MG63 (cell line): ENCODE results near the gene PTMA. TPM values are rescaled to one million over a fixed set of nuclear protein-coding genes. Genes with fewer than 3 reads are reported as not detected.

Experiments
- DNase-seq: peaks from one replicate; pipeline ENCODE4 v3.0.0-alpha.2; 2020
- H3K27me3 ChIP-seq: fragments of 250-450 bp; sonication (Bioruptor Pico); 2 replicates; pipeline ENCODE4 v1.5.1; 2020; ENCODE audit warnings: mild to moderate bottlenecking, moderate library complexity
- H3K36me3 ChIP-seq: fragments of 250-450 bp; sonication (Bioruptor Pico); 2 replicates; pipeline ENCODE4 v1.5.1; 2020; ENCODE audit warnings: mild to moderate bottlenecking, moderate library complexity
- H3K4me3 ChIP-seq: fragments of 250-450 bp; sonication (Bioruptor Pico); 2 replicates; pipeline ENCODE4 v1.5.1; 2020; ENCODE audit warnings: mild to moderate bottlenecking, moderate library complexity
- H3K9me3 ChIP-seq: fragments of 250-450 bp; sonication (Bioruptor Pico); 2 replicates; pipeline ENCODE4 v1.5.1; 2020; ENCODE audit warnings: mild to moderate bottlenecking, moderate library complexity
- total RNA-seq: library from RNA; depleted of rRNA; stranded (reverse); fragments of >200 nt; shearing (Covaris generic); gene quantifications from 2 replicates; pipeline ENCODE4 v1.2.3, GENCODE V29; 2014; ENCODE audit warnings: low replicate concordance

PTMA gene
- total RNA-seq, 1 experiment from 2014 or later = 1,533 TPM

GRCh38 chr2:231686192-231687100, 21.9 kb upstream of the PTMA start:
- Histone ChIP-seq H3K9me3 (no peaks in the 10 kb centered on the region), H3K4me3 (no peak overlapping the region), H3K27me3 (no peaks in the 10 kb centered on the region), H3K36me3 (no peaks in the 10 kb centered on the region)
- DNase-seq = no peak

GRCh38 chr2:231687133-231687852, 21.0 kb upstream of the PTMA start:
- H3K36me3 ChIP-seq = no peaks in the 10 kb centered on the region
- no peaks in the 10 kb centered on the region for H3K9me3 ChIP-seq
- peak; percentile 70 for DNase-seq
- no peak overlapping the region for H3K4me3 ChIP-seq
- no peaks in the 10 kb centered on the region for H3K27me3 ChIP-seq

DNA sequence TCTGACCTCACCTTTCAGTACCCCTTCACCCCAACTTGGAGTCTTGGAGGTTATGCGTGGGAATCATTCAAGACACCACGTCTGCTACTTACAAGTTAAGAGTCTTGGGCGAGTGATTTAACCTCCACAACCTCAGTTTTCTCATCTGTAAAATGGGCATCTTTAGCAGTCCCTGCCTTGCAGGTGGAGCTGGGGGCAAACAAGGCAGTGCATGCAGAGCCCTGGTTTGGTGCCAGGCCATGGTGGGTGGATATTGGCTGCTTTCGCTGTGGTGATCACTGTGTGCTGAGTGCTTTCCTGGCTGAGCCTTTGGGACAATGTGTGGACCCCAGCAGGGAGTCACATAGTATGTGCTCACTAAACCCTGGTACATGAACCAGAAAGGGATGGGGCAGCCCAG, 20.4 kb upstream of the PTMA start:
- no peaks in the 10 kb centered on the region for H3K36me3 ChIP-seq
- H3K27me3 ChIP-seq = no peaks in the 10 kb centered on the region
- DNase-seq = no peak
- H3K9me3 ChIP-seq = no peaks in the 10 kb centered on the region
- H3K4me3 ChIP-seq = no peak overlapping the region

DNA sequence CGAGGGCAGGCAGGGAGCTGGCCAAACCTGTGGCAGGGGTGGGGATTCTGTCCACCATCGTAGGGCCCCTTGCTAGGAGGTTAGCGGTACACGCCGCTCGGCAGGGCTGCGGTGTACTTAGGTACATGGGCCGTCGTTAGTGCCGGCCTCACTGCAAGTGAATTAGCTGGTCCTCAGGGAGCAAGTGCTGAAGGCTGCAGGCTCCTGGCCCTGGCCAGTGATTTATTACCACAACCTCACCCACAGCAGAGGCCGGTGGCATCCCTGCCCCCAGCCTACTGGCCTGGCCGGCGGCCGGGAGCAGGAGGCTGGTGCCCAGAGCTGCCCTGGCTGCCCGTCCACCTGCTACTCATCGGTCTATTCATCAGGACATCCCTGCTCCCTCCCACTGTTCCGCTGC, 19.6 kb upstream of the PTMA start:
- Histone ChIP-seq H3K27me3 (no peaks in the 10 kb centered on the region), H3K36me3 (no peaks in the 10 kb centered on the region), H3K4me3 (no peak overlapping the region), H3K9me3 (no peaks in the 10 kb centered on the region)
- no peak for DNase-seq

DNA sequence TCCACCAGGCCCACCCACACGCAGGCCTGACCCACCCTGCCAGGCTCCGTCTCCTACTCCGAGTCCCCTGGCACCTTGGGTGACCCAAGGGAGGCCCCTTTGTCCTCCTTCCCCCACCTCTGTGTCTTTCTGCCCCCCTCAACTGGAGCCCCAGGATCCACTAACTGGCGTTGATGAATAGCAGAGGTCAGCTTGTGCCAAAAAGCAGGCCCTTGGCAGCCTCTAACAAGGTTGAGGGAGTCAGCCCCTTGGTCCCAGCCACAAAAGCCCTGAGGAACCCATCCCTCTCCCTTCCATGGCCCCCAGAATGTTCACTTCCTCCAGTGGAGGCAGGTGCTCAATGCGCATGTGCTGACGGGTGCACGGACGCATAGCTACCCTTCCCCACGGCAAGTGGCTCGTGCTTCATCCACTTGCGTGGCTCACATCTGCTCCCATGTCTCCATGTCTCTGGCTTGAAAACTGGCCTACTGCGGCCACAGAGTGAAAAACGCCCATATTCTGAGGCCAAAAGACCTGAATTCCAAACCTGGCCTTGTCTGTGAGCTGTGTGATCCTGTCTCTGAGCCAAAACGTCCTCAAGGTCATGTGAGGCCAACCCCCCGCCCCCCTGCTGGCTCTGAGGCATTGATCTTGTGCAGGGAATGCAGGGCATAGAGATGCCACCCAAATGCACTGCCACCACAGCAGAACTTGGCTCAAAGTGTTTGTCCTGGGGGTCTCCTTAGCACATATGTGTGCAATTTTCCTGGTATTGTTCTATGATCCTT, 19.0 kb upstream of the PTMA start:
- no peaks in the 10 kb centered on the region for H3K9me3 ChIP-seq
- DNase-seq = no peak
- H3K36me3 ChIP-seq = no peaks in the 10 kb centered on the region
- H3K27me3 ChIP-seq = no peaks in the 10 kb centered on the region
- no peak overlapping the region for H3K4me3 ChIP-seq

- no peaks in the 10 kb centered on the region for H3K9me3 ChIP-seq
- H3K4me3 ChIP-seq = no peak overlapping the region
- H3K36me3 ChIP-seq = no peaks in the 10 kb centered on the region
- DNase-seq = no peak
- no peaks in the 10 kb centered on the region for H3K27me3 ChIP-seq
These were observed 17.0 kb upstream of the PTMA start for GRCh38 chr2:231691251-231691772.

DNA sequence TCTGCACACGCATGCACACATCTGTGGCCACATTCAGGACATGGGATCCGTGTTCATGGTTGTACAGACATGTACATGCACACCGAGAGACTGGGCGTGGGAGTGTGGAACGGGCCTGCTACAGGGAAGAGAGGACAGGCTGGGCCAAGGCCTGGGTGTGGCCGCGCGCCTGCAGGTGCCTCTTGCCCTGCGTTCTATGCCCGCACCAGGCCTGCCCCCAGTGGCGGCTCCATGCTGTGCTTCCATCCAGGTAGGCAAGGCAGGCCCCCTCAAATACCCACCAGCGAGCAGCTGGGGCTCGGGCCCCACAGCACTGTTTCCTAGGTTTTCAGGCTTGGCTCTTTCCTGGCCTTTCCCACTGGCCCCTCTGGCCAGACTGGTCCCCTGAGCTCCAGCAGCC, 15.5 kb upstream of the PTMA start:
- no peak overlapping the region for H3K4me3 ChIP-seq
- H3K9me3 ChIP-seq = no peaks in the 10 kb centered on the region
- DNase-seq = no peak
- H3K27me3 ChIP-seq = no peaks in the 10 kb centered on the region
- H3K36me3 ChIP-seq = no peaks in the 10 kb centered on the region

DNA sequence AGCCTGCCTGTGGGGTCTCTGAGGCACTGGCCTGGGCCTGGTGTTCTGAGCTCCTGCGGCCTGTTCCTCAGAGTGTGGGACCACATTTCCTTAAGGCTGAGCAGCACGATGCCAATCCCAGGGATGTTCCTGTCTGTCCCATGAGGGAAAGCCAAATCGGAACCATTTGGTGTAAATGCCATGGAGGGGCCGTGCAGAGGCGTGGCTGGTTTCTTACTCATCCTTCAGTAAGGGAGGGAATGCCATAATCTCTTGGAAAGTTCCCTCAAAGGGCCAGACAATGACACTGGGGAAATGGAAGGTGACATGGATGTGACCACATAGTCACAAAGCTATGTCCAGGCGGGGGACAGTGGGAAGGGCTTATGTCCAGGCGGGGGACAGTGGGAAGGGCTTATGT, 14.4 kb upstream of the PTMA start:
- Histone ChIP-seq H3K4me3 (no peak overlapping the region), H3K36me3 (no peaks in the 10 kb centered on the region), H3K27me3 (no peaks in the 10 kb centered on the region), H3K9me3 (no peaks in the 10 kb centered on the region)
- no peak for DNase-seq

GRCh38 chr2:231696004-231696367, 12.3 kb upstream of the PTMA start:
- no peaks in the 10 kb centered on the region for H3K9me3 ChIP-seq
- H3K27me3 ChIP-seq = no peaks in the 10 kb centered on the region
- DNase-seq = no peak
- H3K36me3 ChIP-seq = no peaks in the 10 kb centered on the region
- H3K4me3 ChIP-seq = no peak overlapping the region

DNA sequence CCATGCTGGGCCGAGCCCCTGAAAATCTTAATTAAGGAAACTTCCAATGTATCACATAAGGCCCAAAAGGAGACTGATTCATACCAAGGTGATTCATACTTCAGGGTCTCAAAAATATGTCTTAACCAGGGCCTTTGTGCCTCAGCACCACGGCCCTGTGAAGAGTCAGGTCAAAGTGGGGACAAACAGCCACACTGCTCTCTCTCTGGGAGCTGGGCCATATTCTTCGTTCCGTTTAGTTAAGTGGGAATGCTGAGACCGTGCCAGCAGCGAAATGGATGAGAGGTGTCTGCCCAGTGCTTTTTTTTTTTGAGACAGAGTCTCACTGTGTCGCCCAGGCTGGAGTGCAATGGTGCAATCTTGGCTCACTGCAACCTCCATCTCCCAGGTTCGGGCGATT, 9.3 kb upstream of the PTMA start:
- Histone ChIP-seq H3K36me3 (no peaks in the 10 kb centered on the region), H3K27me3 (no peaks in the 10 kb centered on the region), H3K9me3 (no peaks in the 10 kb centered on the region), H3K4me3 (no peak overlapping the region)
- no peak for DNase-seq

DNA sequence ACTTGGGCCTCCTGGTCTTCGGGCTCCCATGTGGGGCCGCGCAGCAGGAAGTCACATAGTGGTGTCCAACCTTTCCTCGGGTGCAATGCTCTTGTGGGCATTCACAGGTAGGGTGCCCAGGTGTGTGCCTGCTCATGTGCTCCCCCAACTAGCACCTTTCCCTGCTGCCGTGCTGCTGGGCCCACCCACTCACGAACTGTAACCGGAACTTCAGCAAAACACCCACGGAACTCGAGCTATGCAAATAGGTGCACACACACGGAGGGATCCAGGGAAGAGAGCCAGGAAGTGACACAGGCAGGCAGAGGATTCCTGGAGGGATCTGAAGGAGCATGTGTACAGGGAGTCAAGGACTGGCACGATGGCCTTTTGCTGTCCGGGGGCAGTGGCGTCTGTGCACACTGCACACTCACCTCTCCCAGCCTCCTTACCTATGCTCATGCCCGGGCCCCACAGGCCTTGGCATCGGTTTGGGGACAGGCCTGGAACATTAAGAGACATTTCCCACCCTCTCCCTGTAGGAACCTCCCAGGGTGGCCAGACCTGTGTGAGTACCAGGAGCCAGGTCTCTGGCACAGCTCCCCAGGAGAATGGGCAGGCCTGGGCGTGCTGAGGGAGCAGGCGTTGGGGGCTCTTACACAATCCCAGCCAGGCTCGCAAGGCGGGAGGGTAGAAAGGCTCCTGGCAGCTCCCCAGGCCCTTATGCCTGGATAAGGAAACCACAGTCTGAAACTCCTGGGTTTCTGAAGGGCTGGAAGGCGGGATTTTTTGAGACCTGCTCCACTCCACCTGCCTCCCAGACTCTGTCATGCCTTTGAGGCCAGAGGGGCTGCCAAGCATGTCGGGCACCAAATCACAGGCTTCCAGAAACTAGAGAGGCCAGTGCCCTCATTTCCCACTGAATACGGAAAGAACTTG, 6.6 kb upstream of the PTMA start:
- no peak overlapping the region for H3K4me3 ChIP-seq
- peak; percentile 53 for DNase-seq
- H3K9me3 ChIP-seq = no peaks in the 10 kb centered on the region
- no peaks in the 10 kb centered on the region for H3K36me3 ChIP-seq
- no peaks in the 10 kb centered on the region for H3K27me3 ChIP-seq

GRCh38 chr2:231704017-231704416, 4.3 kb upstream of the PTMA start:
- Histone ChIP-seq H3K36me3 (peaks cover 4% of the 10 kb centered on the region; the same call in 1 of the 2 replicates), H3K9me3 (no peaks in the 10 kb centered on the region), H3K27me3 (no peaks in the 10 kb centered on the region), H3K4me3 (no peak overlapping the region)
- no peak for DNase-seq

DNA sequence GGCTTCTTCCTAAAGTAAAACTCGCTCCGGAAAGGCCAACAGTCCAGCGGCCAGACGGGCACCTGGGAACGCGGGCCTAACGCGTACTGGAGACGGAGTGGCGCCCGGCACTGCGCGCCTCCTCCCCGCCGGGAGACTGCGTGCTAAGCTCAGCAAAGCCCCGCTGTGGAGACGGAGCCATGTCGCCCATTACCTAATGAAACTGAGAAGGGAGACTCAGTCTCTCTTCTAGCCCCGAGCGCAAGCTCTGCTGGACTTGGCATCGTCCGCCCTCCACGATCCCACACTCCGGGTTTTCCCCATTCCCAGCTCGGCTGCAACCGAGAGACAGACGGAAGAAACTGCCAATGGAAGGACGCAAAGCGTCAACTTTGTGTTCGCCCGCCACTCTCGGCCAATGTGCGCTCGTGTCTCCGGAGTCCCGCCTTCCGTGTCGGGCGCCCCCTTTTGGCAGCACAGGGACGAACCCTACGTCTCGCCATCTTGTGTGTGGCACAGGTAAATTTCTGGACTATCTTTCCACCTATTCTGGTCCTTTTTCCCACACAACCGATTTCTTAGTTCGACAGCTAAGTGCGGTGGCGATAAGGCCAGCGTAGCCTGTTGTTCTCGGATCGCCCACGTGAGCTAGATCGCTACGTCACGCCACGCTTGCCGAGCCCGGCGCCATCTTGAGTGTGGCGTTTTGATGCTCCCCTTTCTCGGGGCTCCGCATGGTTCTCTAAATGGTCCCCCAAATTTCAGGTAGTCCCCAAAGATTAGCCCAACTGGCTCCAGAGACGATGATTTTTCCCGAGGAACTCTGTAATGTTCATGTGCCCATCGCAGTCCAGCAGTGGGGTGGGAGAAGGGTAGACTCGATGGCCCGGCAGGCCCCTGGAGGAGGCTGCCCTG, 1.3 kb upstream of the PTMA start:
- no peaks in the 10 kb centered on the region for H3K27me3 ChIP-seq
- peak; percentile 98 for DNase-seq

DNA sequence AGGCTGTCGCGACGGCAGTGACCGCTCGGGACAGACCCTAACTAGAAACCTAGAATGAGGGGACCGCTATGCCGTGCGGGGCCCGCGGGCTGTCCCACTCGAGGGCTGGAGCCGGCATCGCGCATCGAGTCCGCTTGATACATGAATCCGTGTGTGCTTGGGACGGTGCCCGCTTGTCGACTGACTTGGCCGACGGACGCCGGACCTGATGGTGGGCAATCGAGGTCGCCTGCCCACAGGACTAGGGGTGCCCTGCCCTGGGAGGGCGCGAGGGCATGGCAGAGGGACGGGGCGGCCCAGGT, 749 bp upstream of the PTMA start:
- Histone ChIP-seq H3K27me3 (no peaks in the 10 kb centered on the region), H3K4me3 (peak overlapping the region; percentile 68), H3K36me3 (peaks cover 37% of the 10 kb centered on the region), H3K9me3 (no peaks in the 10 kb centered on the region)
- no peak for DNase-seq

More for the DNA sequence above, 1.3 kb upstream of the PTMA start:
- peaks cover 31% of the 10 kb centered on the region for H3K36me3 ChIP-seq
- no peaks in the 10 kb centered on the region for H3K9me3 ChIP-seq
- H3K4me3 ChIP-seq = peak overlapping the region; percentile 68
